ENCODE measurements around the gene PRR23E.

- no peak for TF ChIP-seq CTCF (IDR thresholded peaks at IDR 0.05)
- no peak for TF ChIP-seq POLR2A (IDR thresholded peaks at IDR 0.05)
These were observed 17.7 kb upstream of the PRR23E start for GRCh38 chr3:127175272-127175671.
